Neural cell (in vitro differentiated cells): ENCODE measurements around the gene PPFIA3. TPM values are rescaled to one million over a fixed set of nuclear protein-coding genes. Genes with fewer than 3 reads are reported as not detected.
A peak's percentile ranks its signal among the peaks of the same experiment; 100 is the strongest.
"Not testable (repeated sequence)": the region's sequence is repeated elsewhere in the genome, so short reads cannot be mapped to it uniquely, and the experiment has no call there.

ENCODE experiments used
- H2AFZ ChIP-seq: fragments of 200-600, 300-800 bp; sonication (generic), shearing (Covaris generic); 2 replicates; pipeline ENCODE4 v1.6.0; 2014; ENCODE audit warnings: low read depth, mild to moderate bottlenecking, antibody characterized with exemption, low read length, moderate library complexity
- H3F3A ChIP-seq: fragments of 200-600 bp; shearing (Covaris generic); 2 replicates; pipeline ENCODE4 v1.6.1; 2016; ENCODE audit warnings: mild to moderate bottlenecking, moderate library complexity, mixed read lengths, antibody characterized with exemption, low read length; ENCODE audit not compliant: insufficient read depth, poor library complexity, severe bottlenecking
- H3K27ac ChIP-seq: fragments of 200-600, 300-800 bp; sonication (generic), shearing (Covaris generic); 2 replicates; pipeline ENCODE4 v1.5.1; 2014; ENCODE audit warnings: mild to moderate bottlenecking, low read length, moderate library complexity
- H3K27me3 ChIP-seq: fragments of 300-800, 200-600 bp; sonication (generic), shearing (Covaris generic); 2 replicates; pipeline ENCODE4 v1.6.0; 2014; ENCODE audit warnings: mild to moderate bottlenecking, low read depth, low read length, moderate library complexity; ENCODE audit not compliant: insufficient read depth
- H3K36me3 ChIP-seq: fragments of 300-800, 200-600 bp; sonication (generic), shearing (Covaris generic); 2 replicates; pipeline ENCODE4 v1.5.1; 2014; ENCODE audit warnings: mild to moderate bottlenecking, antibody characterized with exemption, low read length, moderate library complexity; ENCODE audit not compliant: insufficient read depth
- H3K4me2 ChIP-seq: fragments of 300-800, 200-600 bp; sonication (generic), shearing (Covaris generic); 2 replicates; pipeline ENCODE4 v1.6.0; 2014; ENCODE audit warnings: mild to moderate bottlenecking, low read length
- H3K4me3 ChIP-seq: fragments of 300-800, 200-600 bp; sonication (generic), shearing (Covaris generic); 2 replicates; pipeline ENCODE4 v1.5.1; 2014; ENCODE audit warnings: mild to moderate bottlenecking, low read length, moderate library complexity
- H3K79me2 ChIP-seq: fragments of 200-600 bp; shearing (Covaris generic); replicated peaks from 2 replicates; pipeline ENCODE4 v1.6.0; 2014; ENCODE audit warnings: mild to moderate bottlenecking, low read length, moderate library complexity; ENCODE audit not compliant: insufficient read depth
- H3K9ac ChIP-seq: fragments of 300-800, 200-600 bp; sonication (generic), shearing (Covaris generic); 2 replicates; pipeline ENCODE4 v1.6.1; 2016; ENCODE audit warnings: mild to moderate bottlenecking, low read length, mixed read lengths
- H3K9me2 ChIP-seq: fragments of 200-600 bp; shearing (Covaris generic); 2 replicates; pipeline ENCODE4 v1.6.1; 2016; ENCODE audit warnings: mild to moderate bottlenecking, low read length, mixed read lengths; ENCODE audit not compliant: insufficient read depth
- H3K9me3 ChIP-seq: fragments of 200-600, 300-800 bp; sonication (generic), shearing (Covaris generic); 2 replicates; pipeline ENCODE4 v1.6.1; 2016; ENCODE audit warnings: mild to moderate bottlenecking, mixed run types, low read length, moderate library complexity, mixed read lengths
- H4K20me1 ChIP-seq: fragments of 200-600 bp; shearing (Covaris generic); 2 replicates; pipeline ENCODE4 v1.6.1; 2016; ENCODE audit warnings: mild to moderate bottlenecking, mixed run types; ENCODE audit not compliant: insufficient read depth
- CTCF ChIP-seq: fragments of 450-650 bp; IDR thresholded peaks from 2 replicates; pipeline ENCODE4 v1.5.1; 2014; ENCODE audit warnings: antibody characterized with exemption, mild to moderate bottlenecking, moderate library complexity; ENCODE audit not compliant: poor library complexity, severe bottlenecking
- EP300 ChIP-seq: fragments of 450-650 bp; conservative IDR thresholded peaks from 2 replicates; pipeline ENCODE4 v1.6.1; 2014; ENCODE audit warnings: antibody characterized with exemption, mild to moderate bottlenecking, moderate library complexity; ENCODE audit not compliant: poor library complexity, severe bottlenecking
- EZH2 ChIP-seq: fragments of 200-600, 300-800 bp; shearing (Covaris generic), sonication (generic); IDR thresholded peaks from 2 replicates; pipeline ENCODE4 v1.6.1; 2014; ENCODE audit warnings: antibody characterized with exemption, low read length, borderline replicate concordance, mild to moderate bottlenecking; ENCODE audit not compliant: insufficient read depth, poor library complexity, severe bottlenecking
- MXI1 ChIP-seq: fragments of 450-650 bp; conservative IDR thresholded peaks from 2 replicates; pipeline ENCODE4 v1.6.1; 2014; ENCODE audit warnings: antibody characterized with exemption, mild to moderate bottlenecking; ENCODE audit not compliant: poor library complexity, severe bottlenecking
- POLR2AphosphoS5 ChIP-seq: IDR thresholded peaks from 2 replicates; pipeline ENCODE4 v1.6.1; 2012
- RAD21 ChIP-seq: fragments of 450-650 bp; conservative IDR thresholded peaks from 2 replicates; pipeline ENCODE4 v1.6.1; 2014; ENCODE audit warnings: antibody characterized with exemption, mild to moderate bottlenecking, moderate library complexity
- SMC3 ChIP-seq: fragments of 450-650 bp; conservative IDR thresholded peaks from 2 replicates; pipeline ENCODE4 v1.6.1; 2014; ENCODE audit warnings: antibody characterized with exemption, mild to moderate bottlenecking, moderate library complexity; ENCODE audit not compliant: poor library complexity
- TAF1 ChIP-seq: IDR thresholded peaks from 2 replicates; pipeline ENCODE4 v1.6.1; 2012; ENCODE audit warnings: low read depth
- polyA plus RNA-seq: library from polyadenylated mRNA; depleted of rRNA; stranded (reverse); fragments of >200 nt; gene quantifications from 2 replicates; pipeline ENCODE4 v1.2.3, GENCODE V29; 2014
- TF ChIP-seq, protein P1 (sequence below): IDR thresholded peaks from 2 replicates; pipeline ENCODE4 v1.6.1; 2012; ENCODE audit warnings: borderline replicate concordance

Gene PPFIA3
- polyA plus RNA-seq, 1 donor from 2014 or later: 80.7 TPM

GRCh38 chr19:49126575-49126974 lies 7.2 kb downstream of the PPFIA3 start:
- Histone ChIP-seq H3K27ac (no peak overlapping the region), H3K36me3 (no peaks in the 10 kb centered on the region), H3K27me3 (no peaks in the 10 kb centered on the region), H3F3A (no peaks in the 10 kb centered on the region), H3K9ac (no peak overlapping the region), H2AFZ (no peak overlapping the region), H4K20me1 (no peaks in the 10 kb centered on the region), H3K9me3 (no peaks in the 10 kb centered on the region), H3K79me2 (no peaks in the 10 kb centered on the region), H3K4me3 (no peak overlapping the region), H3K9me2 (no peaks in the 10 kb centered on the region), H3K4me2 (no peak overlapping the region)
- TF ChIP-seq TAF1 (no peak), RAD21 (no peak), SMC3 (no peak), EZH2 (no peak), POLR2AphosphoS5 (no peak), MXI1 (no peak), EP300 (no peak), CTCF (no peak)
- TF ChIP-seq, protein P1, sequence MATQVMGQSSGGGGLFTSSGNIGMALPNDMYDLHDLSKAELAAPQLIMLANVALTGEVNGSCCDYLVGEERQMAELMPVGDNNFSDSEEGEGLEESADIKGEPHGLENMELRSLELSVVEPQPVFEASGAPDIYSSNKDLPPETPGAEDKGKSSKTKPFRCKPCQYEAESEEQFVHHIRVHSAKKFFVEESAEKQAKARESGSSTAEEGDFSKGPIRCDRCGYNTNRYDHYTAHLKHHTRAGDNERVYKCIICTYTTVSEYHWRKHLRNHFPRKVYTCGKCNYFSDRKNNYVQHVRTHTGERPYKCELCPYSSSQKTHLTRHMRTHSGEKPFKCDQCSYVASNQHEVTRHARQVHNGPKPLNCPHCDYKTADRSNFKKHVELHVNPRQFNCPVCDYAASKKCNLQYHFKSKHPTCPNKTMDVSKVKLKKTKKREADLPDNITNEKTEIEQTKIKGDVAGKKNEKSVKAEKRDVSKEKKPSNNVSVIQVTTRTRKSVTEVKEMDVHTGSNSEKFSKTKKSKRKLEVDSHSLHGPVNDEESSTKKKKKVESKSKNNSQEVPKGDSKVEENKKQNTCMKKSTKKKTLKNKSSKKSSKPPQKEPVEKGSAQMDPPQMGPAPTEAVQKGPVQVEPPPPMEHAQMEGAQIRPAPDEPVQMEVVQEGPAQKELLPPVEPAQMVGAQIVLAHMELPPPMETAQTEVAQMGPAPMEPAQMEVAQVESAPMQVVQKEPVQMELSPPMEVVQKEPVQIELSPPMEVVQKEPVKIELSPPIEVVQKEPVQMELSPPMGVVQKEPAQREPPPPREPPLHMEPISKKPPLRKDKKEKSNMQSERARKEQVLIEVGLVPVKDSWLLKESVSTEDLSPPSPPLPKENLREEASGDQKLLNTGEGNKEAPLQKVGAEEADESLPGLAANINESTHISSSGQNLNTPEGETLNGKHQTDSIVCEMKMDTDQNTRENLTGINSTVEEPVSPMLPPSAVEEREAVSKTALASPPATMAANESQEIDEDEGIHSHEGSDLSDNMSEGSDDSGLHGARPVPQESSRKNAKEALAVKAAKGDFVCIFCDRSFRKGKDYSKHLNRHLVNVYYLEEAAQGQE: no peak

DNA sequence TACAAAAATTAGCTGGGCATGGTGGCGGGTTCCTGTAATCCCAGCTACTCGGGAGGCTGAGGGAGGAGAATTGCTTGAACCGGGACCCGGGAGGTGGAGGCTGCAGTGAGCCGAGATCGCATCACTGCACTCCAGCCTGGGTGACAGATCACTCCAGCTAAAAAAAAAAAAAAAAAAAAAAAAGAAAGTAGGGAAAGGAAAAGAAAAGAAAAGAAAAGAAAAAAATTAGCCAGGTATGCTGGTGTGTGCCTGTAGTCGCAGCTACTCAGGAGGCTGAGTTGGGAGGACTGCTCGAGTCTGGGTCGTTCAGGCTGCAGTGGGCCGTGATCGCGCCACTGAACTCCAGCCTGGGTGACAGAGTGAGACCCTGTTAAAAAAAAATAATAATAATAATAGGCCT lies 7.9 kb downstream of the PPFIA3 start:
- not testable (repeated sequence) for H3K79me2 ChIP-seq, H3K36me3 ChIP-seq, H3F3A ChIP-seq, H3K9me3 ChIP-seq, H3K9me2 ChIP-seq, H2AFZ ChIP-seq, H3K9ac ChIP-seq, H4K20me1 ChIP-seq, H3K4me3 ChIP-seq, H3K27me3 ChIP-seq, H3K4me2 ChIP-seq
- H3K27ac ChIP-seq: peak overlapping the region; percentile 42
